GM18868 (cell line): ENCODE data around the gene HLA-DOB.

Experiments used
- ATAC-seq: cut with Tn5 transposase; IDR thresholded peaks from one replicate; pipeline ENCODE4 v1.9.1; 2021; ENCODE audit warnings: mild to moderate bottlenecking, moderate library complexity; ENCODE audit not compliant: unreplicated experiment

Gene HLA-DOB

DNA sequence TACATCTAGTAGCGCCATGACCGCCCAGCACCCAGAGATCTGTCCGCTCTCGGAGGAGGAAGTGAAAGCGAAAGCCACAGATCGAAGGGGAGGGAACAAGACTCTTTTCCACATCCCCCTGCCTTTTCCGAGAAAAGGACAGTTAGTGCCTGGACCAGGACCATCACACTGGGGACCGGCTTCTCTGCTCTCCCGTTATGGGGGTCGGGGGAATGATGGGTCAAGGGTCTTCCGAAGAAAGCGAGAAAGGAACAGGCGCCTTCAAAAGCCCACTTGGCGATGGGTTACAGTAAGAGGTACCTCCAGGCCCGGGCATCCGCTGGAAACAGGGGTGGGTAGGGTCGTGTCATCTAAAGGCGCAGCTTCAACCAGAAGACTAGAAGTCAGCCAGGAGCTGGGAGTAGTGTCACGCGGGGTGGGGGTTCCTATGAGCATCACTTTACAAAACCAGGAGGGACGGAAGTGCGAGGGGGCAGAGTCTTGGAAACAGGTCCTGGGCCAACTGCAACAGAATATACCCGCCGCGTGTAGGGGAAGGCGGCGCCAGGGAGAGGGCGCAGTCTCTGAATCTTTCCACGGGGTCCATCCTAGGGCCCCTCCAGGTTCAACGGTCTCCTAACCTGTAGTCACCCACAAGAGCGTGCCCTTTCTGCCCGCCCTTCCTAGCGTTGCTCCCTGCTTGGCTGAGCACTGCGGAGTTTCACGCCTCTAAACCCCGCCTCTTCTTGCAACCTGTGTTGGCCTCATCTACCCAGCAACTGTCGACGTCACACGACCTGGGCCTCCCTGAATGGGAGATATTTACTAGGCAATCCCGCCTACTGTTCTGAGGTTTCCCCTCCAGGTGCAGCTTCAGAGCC lies 27.4 kb upstream of the HLA-DOB start, which contains the start of gene PSMB8:
TSS of gene PSMB8 (minus strand) at position 69 of the 860 bp plus-strand sequence. CDS start at position 18, 51 bp downstream.
- ATAC-seq: peak; percentile 72

- no peak for ATAC-seq
Observed at GRCh38 chr6:32843331-32843978, 26.7 kb upstream of the HLA-DOB start.

DNA sequence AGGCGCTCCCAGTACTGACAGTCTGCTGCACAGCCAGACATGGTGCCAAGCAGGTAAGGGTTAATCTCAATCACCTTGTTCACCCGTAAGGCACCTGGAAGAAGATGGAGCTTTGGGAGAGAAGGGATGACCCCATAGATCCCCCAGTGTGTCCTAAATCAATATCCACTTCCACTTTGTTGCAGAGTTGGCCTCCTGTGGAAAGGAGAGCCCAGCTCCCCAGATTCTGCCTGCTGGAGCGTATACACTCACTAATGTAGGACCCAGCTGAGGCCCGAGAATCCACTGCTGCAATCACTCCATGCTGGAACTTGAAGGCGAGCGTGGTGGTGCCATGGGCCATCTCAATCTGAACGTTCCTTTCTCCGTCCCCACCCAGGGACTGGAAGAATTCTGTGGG lies 25.9 kb upstream of the HLA-DOB start:
- ATAC-seq: no peak

GRCh38 chr6:32842021-32842650 lies 25.3 kb upstream of the HLA-DOB start:
- no peak for ATAC-seq

GRCh38 chr6:32840604-32841246 lies 23.9 kb upstream of the HLA-DOB start:
- no peak for ATAC-seq

GRCh38 chr6:32839356-32839755 lies 22.6 kb upstream of the HLA-DOB start:
- ATAC-seq: no peak

DNA sequence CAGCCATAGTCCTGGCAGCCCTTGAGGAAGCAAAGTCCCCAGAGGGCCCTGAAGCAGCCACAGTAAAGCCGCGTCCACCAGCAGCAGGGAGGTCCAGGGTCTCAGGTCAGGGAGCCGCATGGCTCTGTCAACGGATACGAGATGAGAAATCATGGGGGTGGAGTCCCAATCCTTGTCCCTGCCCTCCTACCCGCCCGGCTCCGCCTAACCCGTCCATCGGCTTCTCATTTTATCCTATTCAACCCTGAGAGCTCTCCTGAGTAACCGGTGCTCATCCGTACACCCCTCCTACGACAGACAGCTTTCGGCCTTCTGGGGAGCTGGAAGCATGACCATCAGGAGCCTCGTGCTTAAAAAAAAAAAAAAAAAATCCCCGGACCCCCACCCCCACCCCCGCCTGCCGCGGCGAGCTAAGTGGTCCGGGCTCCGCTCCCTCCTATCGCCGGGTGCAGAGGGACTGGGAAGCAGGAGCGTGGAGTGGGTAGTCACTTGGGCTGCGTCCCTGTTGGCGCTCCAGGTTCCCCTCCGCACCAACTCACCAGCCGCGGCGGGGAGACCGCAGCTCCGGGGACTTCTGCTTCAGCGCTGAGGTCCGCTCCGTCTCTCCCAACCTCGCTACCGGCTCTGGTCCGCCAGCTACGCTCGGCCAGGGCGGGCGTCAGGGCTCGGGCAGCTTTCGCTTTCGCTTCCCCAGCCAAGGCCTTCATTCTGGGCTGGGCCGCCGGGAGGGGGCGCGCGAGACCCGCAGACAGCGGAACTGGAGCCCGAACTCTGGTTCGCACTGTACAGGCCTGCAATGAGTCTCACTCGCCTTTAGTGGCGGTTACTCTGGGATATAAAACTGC lies 21.5 kb upstream of the HLA-DOB start, which contains the start of gene TAP2:
TSS of gene TAP2 (minus strand) at position 626 of the 845 bp plus-strand sequence. CDS start at position 120, 506 bp downstream.
- peak; percentile 71 for ATAC-seq

DNA sequence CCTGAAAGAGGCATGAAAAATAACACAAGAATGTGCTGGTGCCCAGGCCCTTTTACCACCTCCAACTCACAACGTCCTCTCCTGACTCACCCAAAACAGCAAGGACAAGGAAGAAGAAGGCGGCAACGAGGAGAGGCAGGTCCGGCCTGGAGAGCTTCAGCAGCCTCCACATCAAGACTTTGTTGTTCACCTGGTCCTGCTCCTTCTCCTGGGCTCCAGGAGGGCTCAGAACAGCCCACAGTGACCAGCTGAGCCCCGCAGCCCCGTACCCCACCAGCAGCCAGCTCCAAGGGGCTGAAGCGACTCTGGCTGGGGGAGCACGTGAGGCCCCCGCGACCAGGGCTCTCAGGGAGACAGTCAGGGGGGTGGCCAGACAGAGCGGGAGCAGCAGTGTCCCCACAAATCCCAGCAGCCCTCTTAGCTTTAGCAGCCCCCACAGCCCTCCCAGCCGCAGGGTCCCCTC lies 20.9 kb upstream of the HLA-DOB start:
- ATAC-seq: no peak

GRCh38 chr6:32836873-32837272 lies 20.1 kb upstream of the HLA-DOB start:
- no peak for ATAC-seq

- no peak for ATAC-seq
Observed at GRCh38 chr6:32835167-32835893, 18.5 kb upstream of the HLA-DOB start.

DNA sequence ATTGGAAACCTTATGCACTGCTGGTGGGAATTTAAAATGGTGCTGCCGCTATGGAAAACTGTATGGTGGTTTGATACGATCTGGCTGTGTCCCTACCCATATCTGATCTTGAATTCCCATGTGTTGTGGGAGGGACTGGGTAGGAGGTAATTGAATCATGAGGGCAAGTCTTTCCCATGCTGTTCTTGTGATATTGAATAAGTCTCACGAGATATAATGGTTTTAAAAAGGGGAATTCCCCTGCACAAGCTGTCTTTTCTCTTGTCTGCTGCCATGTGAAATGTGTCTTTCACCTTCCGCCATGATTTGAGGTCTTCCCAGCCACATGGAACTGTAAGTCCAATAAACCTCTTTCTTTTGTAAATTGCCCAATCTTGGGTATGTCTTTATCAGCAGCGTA lies 16.9 kb upstream of the HLA-DOB start:
- no peak for ATAC-seq

- no peak for ATAC-seq
Observed at GRCh38 chr6:32832535-32832934, 15.7 kb upstream of the HLA-DOB start.

DNA sequence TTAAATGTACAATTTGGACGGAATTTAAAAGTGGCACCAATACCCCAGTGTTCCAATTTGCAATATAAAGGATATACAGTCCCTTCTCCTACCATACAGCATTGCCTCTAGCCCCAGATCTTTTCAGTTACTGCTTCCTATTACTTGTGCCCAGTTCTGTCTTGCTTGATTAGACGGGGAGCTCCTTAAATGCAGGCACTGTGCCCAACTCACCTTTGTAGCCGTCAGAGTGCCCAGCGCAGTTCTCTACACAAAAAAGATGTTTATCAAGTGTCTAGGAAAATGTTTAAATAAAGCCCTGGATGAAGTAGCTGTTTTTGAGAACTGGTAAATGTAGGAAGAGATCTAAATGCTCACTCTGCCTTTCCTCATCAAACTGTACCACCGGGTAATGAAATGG lies 14.1 kb upstream of the HLA-DOB start:
- no peak for ATAC-seq

- no peak for ATAC-seq
Observed at GRCh38 chr6:32830017-32830416, 13.2 kb upstream of the HLA-DOB start.

DNA sequence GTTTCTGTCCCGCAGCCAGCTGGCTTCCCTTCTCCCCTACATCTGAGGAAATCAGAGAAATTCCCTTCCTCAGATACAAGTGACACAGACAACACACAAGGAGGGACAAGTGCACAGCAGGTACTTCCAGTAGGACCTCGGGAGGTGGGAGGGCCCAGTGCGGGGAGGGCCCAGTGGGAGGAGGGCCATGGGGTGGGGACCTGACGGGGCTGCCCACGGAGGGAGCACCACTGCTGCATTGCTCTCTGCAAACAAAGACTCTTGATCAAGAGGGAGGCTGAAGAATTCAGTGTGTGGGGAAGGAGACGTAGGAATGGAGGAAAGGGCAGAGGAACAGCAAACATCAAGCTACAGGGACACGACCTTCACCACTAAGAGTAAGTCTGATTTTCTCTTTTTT lies 12.7 kb upstream of the HLA-DOB start:
- ATAC-seq: no peak

GRCh38 chr6:32827025-32827424 lies 10.2 kb upstream of the HLA-DOB start:
- ATAC-seq: no peak

GRCh38 chr6:32825966-32826365 lies 9.2 kb upstream of the HLA-DOB start:
- no peak for ATAC-seq

DNA sequence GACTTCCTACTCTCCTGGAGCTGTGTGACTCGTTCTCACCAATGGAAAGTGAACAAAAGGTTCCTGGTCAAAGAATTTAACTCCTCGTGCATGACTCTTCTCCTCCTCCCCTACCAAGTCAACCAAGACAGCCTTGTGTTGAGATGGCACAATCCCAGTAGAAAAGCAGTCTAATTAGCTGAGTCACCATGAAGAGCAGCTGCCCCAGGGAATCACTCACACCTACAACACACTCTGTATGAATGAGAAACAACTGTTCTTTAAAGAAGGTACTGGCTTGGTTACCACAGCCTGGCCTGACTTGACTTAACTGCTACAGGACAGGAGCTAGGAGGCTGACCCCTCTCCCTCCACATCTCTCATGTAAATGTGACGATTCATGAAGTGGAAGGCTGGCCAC lies 2.9 kb upstream of the HLA-DOB start:
- ATAC-seq: no peak

DNA sequence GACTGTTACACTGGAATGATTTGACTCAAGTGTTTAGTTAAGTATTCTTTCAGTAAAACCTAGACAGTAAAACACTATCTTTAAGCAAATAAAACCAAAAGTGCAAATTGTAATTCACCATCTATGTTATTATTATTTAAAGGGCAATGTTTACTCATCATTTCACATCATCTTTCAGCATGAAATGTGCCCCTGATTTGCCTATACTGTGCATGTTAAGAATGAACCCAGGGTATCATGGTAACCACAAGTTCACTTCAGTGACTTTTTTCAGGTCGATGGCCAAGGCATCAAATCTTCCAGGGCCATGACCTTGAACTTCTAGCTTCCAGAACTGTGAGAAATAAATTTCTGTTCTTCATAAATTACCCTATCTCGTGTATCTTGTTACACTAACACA lies 2.1 kb upstream of the HLA-DOB start:
- ATAC-seq: no peak
